Natural killer cell (primary cell): Measurements from ENCODE around the gene PPM1L. TPM values are rescaled to one million over a fixed set of nuclear protein-coding genes. Genes with fewer than 3 reads are reported as not detected.

ENCODE experiments used
- ATAC-seq, 3 donors: fragments of 150-1000 bp in 2 of 3; fragments of 200-7000 bp in 1 of 3; cut with Tn5 transposase; 1 replicate in 1 of 3; 2 replicates in 2 of 3; pipeline ENCODE4 v1.10.0; 2021; ENCODE audit warnings: mild to moderate bottlenecking in 2 of 3, moderate library complexity in 2 of 3
- DNase-seq, 2 donors: peaks; one replicate each; pipeline versions ENCODE4 v3.0.0 to v3.0.0-alpha.2; 2013 to 2021; ENCODE audit warnings: mixed read lengths in 1 of 2
- H3K27ac ChIP-seq: one replicate; pipeline ENCODE4 v1.5.1; 2013; ENCODE audit warnings: mild to moderate bottlenecking, low read length
- H3K27me3 ChIP-seq: one replicate; pipeline ENCODE4 v1.6.1; 2013; ENCODE audit warnings: low read length; ENCODE audit not compliant: control insufficient read depth, insufficient read depth
- H3K36me3 ChIP-seq: one replicate; pipeline ENCODE4 v1.6.1; 2013; ENCODE audit warnings: low read length; ENCODE audit not compliant: control insufficient read depth, insufficient read depth
- H3K4me1 ChIP-seq: one replicate; pipeline ENCODE4 v1.6.1; 2013; ENCODE audit warnings: low read length; ENCODE audit not compliant: control insufficient read depth, insufficient read depth
- H3K4me3 ChIP-seq: one replicate; pipeline ENCODE4 v1.5.1; 2013; ENCODE audit warnings: low read length
- H3K9me3 ChIP-seq: one replicate; pipeline ENCODE4 v1.6.1; 2013; ENCODE audit warnings: low read length; ENCODE audit not compliant: control insufficient read depth, insufficient read depth
- H3K27ac Mint-ChIP-seq, 2 donors: one replicate each; pipeline ENCODE4 v1.8.0; 2022; ENCODE audit warnings: mild to moderate bottlenecking in 2 of 2, mixed read lengths in 2 of 2, moderate library complexity in 1 of 2
- H3K27me3 Mint-ChIP-seq, 2 donors: one replicate each; pipeline ENCODE4 v1.8.0; 2022; ENCODE audit warnings: low read depth in 2 of 2, mixed read lengths in 2 of 2
- H3K36me3 Mint-ChIP-seq: one replicate; pipeline ENCODE4 v1.8.0; 2022; ENCODE audit warnings: mixed read lengths
- H3K4me1 Mint-ChIP-seq, 2 donors: one replicate each; pipeline ENCODE4 v1.8.0; 2022; ENCODE audit warnings: mixed read lengths in 2 of 2
- H3K4me3 Mint-ChIP-seq: one replicate; pipeline ENCODE4 v1.8.0; 2022; ENCODE audit warnings: mild to moderate bottlenecking, moderate library complexity, mixed read lengths
- H3K9me3 Mint-ChIP-seq, 2 donors: one replicate each; pipeline ENCODE4 v1.8.0; 2022; ENCODE audit warnings: mixed read lengths in 2 of 2
- WGBS: methylation state at CpG from one replicate; pipeline ENCODE4 v1.1.7; 2013; ENCODE audit warnings: missing lambda C conversion rate; ENCODE audit not compliant: insufficient coverage; 5-methylcytosine and 5-hydroxymethylcytosine counted together
- intact Hi-C: fragments of 100-400 bp; cut with micrococcal nuclease; formaldehyde crosslinking; loops from one replicate; pipeline ENCODE4 v1.14.2; 2022
- total RNA-seq, 4 donors: library from RNA; stranded (reverse); fragments of 120-200 nt in 1 of 4; gene quantifications; one replicate each; pipeline versions ENCODE4 v1.2.3 to v1.2.4, GENCODE V29; 2013 to 2022
- TF ChIP-seq, protein P1 (sequence below): fragments of 200-600 bp; IDR thresholded peaks from one replicate; pipeline ENCODE4 v1.8.0; 2022; ENCODE audit warnings: antibody characterized with exemption

Gene PPM1L
- total RNA-seq, 3 donors from 2014 or later (not counting 1 experiment from before 2014, with no cell fraction given): 52.6 to 73.2 (median 52.9) TPM

GRCh38 chr3:161072211-161072621 lies 316.2 kb downstream of the PPM1L start:
- no peak overlapping the region for H3K27ac Mint-ChIP-seq
- Histone ChIP-seq H3K27ac (no peak overlapping the region), H3K27me3 (no peaks in the 10 kb centered on the region), H3K36me3 (peaks cover 14% of the 10 kb centered on the region), H3K4me1 (peaks cover 18% of the 10 kb centered on the region), H3K9me3 (no peaks in the 10 kb centered on the region), H3K4me3 (no peak overlapping the region)
- intact Hi-C loops: no loop called here
- no peak for DNase-seq
- H3K4me1 Mint-ChIP-seq: no peaks in the 10 kb centered on the region
- H3K4me3 Mint-ChIP-seq: no peak overlapping the region
- no peaks in the 10 kb centered on the region for H3K36me3 Mint-ChIP-seq
- no peak for ATAC-seq
- no peaks in the 10 kb centered on the region for H3K9me3 Mint-ChIP-seq
- WGBS: 60% methylated on average over 1 of the region's 1 CpG
- TF ChIP-seq, protein P1, sequence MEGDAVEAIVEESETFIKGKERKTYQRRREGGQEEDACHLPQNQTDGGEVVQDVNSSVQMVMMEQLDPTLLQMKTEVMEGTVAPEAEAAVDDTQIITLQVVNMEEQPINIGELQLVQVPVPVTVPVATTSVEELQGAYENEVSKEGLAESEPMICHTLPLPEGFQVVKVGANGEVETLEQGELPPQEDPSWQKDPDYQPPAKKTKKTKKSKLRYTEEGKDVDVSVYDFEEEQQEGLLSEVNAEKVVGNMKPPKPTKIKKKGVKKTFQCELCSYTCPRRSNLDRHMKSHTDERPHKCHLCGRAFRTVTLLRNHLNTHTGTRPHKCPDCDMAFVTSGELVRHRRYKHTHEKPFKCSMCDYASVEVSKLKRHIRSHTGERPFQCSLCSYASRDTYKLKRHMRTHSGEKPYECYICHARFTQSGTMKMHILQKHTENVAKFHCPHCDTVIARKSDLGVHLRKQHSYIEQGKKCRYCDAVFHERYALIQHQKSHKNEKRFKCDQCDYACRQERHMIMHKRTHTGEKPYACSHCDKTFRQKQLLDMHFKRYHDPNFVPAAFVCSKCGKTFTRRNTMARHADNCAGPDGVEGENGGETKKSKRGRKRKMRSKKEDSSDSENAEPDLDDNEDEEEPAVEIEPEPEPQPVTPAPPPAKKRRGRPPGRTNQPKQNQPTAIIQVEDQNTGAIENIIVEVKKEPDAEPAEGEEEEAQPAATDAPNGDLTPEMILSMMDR: no peak
- no peaks in the 10 kb centered on the region for H3K27me3 Mint-ChIP-seq

GRCh38 chr3:161072751-161073150 lies 316.7 kb downstream of the PPM1L start:
- no peaks in the 10 kb centered on the region for H3K9me3 Mint-ChIP-seq
- H3K4me1 Mint-ChIP-seq: no peaks in the 10 kb centered on the region
- Histone ChIP-seq H3K27me3 (no peaks in the 10 kb centered on the region), H3K27ac (no peak overlapping the region), H3K4me1 (peaks cover 18% of the 10 kb centered on the region), H3K9me3 (no peaks in the 10 kb centered on the region), H3K4me3 (no peak overlapping the region), H3K36me3 (peaks cover 11% of the 10 kb centered on the region)
- ATAC-seq (no peak), DNase-seq (no peak)
- no peak overlapping the region for H3K4me3 Mint-ChIP-seq
- H3K36me3 Mint-ChIP-seq: no peaks in the 10 kb centered on the region
- TF ChIP-seq, protein P1: no peak
- intact Hi-C loops: no loop called here
- H3K27ac Mint-ChIP-seq: no peak overlapping the region
- H3K27me3 Mint-ChIP-seq: no peaks in the 10 kb centered on the region

- H3K27ac ChIP-seq: no peak overlapping the region
- Mint-ChIP-seq H3K27ac (no peak overlapping the region), H3K9me3 (no peaks in the 10 kb centered on the region), H3K4me3 (no peak overlapping the region), H3K36me3 (no peaks in the 10 kb centered on the region), H3K4me1 (no peaks in the 10 kb centered on the region), H3K27me3 (no peaks in the 10 kb centered on the region)
- H3K27me3 ChIP-seq: no peaks in the 10 kb centered on the region
- intact Hi-C loops: no loop called here
- no peaks in the 10 kb centered on the region for H3K9me3 ChIP-seq
- DNase-seq (no peak), ATAC-seq (no peak)
- TF ChIP-seq, protein P1: no peak
- peaks cover 18% of the 10 kb centered on the region for H3K4me1 ChIP-seq
- peaks cover 11% of the 10 kb centered on the region for H3K36me3 ChIP-seq
- no peak overlapping the region for H3K4me3 ChIP-seq
- 100% methylated on average over 1 of the region's 1 CpG for WGBS
These were observed 317.1 kb downstream of the PPM1L start for GRCh38 chr3:161073181-161073580.

DNA sequence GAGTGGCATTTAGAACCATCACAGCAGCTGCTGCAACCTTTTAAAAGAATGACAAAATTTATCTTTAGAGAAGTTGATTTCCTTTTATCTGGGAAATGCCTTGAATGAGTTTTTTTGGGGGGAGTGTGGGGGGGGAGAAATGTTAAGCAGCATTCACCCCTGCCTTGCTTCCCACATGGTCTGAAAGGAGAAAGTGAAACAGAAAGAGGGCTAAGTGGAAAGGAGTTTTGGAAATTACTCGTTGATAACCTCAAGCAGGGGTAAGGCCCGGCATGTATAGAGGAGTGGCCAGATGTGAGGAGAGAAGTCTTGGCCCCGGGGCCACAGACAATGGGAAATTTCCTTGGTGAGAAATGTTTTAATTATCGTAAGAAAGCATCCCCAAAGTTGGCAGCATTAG lies 325.6 kb downstream of the PPM1L start:
- TF ChIP-seq, protein P1: no peak
- H3K4me3 ChIP-seq: no peak overlapping the region
- no peak for DNase-seq
- Mint-ChIP-seq H3K27ac (peak overlapping the region in 1 of 2 donors; percentile 42), H3K4me3 (no peak overlapping the region), H3K36me3 (no peaks in the 10 kb centered on the region), H3K27me3 (no peaks in the 10 kb centered on the region), H3K4me1 (peaks cover 0 to 12% of the 10 kb centered on the region in 2 donors), H3K9me3 (no peaks in the 10 kb centered on the region)
- WGBS: 24% methylated on average over 4 of the region's 4 CpGs
- H3K27me3 ChIP-seq: no peaks in the 10 kb centered on the region
- intact Hi-C loops: no loop called here
- no peak for ATAC-seq
- H3K9me3 ChIP-seq: no peaks in the 10 kb centered on the region
- no peak overlapping the region for H3K27ac ChIP-seq
- no peaks in the 10 kb centered on the region for H3K4me1 ChIP-seq
- peaks cover 10% of the 10 kb centered on the region for H3K36me3 ChIP-seq
